Measurements from ENCODE around the gene SLC6A8.
"Not testable (repeated sequence)": the region's sequence is repeated elsewhere in the genome, so short reads cannot be mapped to it uniquely, and the experiment has no call there.

Gene SLC6A8

DNA sequence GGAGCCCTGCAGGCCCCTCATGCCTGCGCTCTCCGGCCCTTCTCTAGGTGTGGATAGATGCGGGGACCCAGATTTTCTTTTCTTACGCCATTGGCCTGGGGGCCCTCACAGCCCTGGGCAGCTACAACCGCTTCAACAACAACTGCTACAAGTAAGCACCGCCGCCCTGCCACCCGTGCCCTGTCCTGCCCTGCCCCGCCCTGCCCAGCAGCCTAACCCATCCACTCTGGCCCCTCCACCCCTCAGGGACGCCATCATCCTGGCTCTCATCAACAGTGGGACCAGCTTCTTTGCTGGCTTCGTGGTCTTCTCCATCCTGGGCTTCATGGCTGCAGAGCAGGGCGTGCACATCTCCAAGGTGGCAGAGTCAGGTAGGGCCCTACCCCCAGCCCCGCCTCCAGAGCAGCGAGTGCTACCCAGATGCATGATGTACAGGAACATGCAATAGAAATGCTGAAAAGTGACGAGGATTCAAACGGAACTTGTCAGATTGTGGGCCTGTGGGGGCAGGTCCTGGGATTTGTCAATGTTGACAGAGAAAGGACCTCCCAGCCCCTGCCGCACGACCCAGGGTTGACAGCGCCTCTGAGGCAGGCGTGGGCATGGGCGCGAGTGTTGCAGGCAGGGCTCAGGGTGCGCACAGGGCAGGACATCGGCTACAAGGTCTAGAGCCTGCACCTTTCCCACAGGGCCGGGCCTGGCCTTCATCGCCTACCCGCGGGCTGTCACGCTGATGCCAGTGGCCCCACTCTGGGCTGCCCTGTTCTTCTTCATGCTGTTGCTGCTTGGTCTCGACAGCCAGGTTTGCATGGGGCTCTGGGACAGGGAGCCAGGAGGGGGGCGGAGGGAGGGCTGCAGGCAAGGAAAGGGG lies 5.7 kb downstream of the SLC6A8 start:
- no peak for DNase-seq (ENCODE audit: low spot score)

GRCh38 chrX:153694256-153694655 lies 6.5 kb downstream of the SLC6A8 start:
- DNase-seq (ENCODE audit: low spot score) = not testable (repeated sequence)

DNA sequence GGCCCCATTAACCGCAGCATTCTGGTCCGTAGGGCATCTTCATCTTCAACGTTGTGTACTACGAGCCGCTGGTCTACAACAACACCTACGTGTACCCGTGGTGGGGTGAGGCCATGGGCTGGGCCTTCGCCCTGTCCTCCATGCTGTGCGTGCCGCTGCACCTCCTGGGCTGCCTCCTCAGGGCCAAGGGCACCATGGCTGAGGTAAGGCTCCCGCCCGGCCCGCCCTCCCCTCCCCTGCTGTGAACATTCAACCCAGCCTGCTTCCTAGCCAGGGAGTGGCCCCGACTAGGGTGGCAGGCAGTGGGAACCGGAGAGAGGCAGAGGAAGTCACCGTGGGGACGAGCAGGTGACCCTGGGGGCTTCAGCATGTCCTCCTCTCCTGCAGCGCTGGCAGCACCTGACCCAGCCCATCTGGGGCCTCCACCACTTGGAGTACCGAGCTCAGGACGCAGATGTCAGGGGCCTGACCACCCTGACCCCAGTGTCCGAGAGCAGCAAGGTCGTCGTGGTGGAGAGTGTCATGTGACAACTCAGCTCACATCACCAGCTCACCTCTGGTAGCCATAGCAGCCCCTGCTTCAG lies 7.1 kb downstream of the SLC6A8 start:
- no peak for DNase-seq (ENCODE audit: low spot score)

GRCh38 chrX:153696100-153696499 lies 8.4 kb downstream of the SLC6A8 start:
- DNase-seq (ENCODE audit: low spot score) = no peak

- not testable (repeated sequence) for DNase-seq (ENCODE audit: low spot score)
Measured at GRCh38 chrX:153696538-153696937, 8.8 kb downstream of the SLC6A8 start.

DNA sequence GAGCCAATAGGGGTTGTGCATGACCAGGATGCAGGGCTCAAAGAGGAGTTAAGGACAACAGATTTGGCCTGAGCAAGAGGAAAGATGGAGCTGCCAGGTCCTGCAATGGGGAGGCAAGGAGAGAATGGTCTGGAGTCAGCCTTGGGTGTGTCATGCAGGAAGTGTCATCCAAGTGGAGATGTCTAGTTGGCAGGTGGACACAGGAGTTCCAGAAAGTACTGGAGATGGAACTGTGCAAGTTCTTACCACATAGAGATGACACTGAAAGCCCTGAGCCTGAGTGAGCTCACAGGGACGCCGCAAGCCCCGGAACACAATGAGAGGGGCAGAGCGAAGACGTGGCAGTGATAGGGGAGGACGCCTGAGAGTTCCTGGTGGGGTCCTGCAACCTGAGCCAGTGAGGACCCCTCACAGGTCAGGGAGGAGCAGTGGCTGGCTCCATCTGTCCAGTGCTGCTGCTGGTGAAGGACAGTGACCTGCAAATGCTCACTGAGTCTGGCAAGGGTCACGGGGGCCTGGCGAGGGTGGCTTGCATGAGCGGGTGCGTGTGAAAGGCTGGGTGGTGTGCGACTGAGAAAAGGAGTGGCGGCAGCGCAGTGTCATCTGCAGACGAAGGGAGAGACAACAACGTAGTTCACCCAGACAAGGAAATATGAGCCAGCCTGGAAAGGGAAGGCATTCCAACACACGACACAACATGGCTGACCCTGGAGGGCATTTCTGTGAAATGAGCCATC lies 9.4 kb downstream of the SLC6A8 start:
- not testable (repeated sequence) for DNase-seq (ENCODE audit: low spot score)

GRCh38 chrX:153697924-153698865 lies 10.5 kb downstream of the SLC6A8 start:
- no peak for DNase-seq (ENCODE audit: low spot score)

- DNase-seq (ENCODE audit: low spot score) = not testable (repeated sequence)
Measured at GRCh38 chrX:153699210-153699783, 11.6 kb downstream of the SLC6A8 start.

DNA sequence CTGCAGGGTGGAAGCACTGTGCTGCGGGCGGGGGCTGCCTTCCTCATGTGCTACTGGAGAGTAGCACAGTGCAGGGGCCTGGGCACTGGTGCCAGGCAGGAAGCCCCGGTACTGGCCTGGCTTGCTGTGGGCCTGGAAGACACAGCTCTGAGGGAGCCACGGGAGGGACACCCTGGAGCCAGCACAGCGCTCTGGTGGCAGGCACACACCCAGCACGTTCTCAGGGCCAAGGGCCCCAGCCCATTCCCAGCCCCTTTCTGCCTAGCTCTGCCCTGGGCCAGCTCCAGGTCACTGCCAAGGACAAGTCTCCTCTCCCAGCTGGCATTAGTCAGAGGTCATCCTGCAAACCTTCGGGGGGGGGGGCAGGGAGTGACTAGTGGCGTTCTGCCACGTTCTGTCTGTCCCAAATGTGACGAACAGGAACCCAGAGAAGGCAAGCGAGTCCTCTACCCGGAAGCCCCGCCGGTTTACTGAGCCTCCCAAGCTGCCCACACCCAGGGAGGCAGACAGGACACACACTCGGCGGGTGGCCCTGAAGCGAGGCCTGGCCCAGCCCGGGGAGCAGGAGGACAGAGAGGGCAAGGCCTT lies 12.2 kb downstream of the SLC6A8 start:
- not testable (repeated sequence) for DNase-seq (ENCODE audit: low spot score)

- DNase-seq (ENCODE audit: low spot score) = no peak
Measured at GRCh38 chrX:153700376-153700945, 12.7 kb downstream of the SLC6A8 start.

DNA sequence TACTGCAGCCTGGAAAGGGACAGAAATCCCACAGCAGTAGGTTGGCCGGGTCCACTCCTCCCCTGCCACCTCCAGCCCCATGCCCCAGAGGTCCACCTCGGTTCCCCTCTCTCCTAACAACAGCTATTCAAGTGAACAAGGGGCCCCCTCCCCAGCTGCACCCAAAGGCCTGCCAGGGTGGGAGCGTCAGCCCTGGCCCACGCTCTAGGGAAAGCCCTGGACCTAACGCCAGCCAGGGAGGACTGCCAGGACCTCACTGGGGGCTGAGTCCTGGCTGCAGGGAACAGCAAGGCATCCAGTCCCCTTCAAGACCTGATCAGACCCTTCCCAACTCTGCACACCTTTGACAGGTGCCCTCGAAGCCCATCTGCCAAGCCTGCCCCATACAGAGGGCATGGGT lies 13.2 kb downstream of the SLC6A8 start:
- no peak for DNase-seq (ENCODE audit: low spot score)

- DNase-seq (ENCODE audit: low spot score) = no peak
Measured at GRCh38 chrX:153701706-153702105, 14.0 kb downstream of the SLC6A8 start.

DNA sequence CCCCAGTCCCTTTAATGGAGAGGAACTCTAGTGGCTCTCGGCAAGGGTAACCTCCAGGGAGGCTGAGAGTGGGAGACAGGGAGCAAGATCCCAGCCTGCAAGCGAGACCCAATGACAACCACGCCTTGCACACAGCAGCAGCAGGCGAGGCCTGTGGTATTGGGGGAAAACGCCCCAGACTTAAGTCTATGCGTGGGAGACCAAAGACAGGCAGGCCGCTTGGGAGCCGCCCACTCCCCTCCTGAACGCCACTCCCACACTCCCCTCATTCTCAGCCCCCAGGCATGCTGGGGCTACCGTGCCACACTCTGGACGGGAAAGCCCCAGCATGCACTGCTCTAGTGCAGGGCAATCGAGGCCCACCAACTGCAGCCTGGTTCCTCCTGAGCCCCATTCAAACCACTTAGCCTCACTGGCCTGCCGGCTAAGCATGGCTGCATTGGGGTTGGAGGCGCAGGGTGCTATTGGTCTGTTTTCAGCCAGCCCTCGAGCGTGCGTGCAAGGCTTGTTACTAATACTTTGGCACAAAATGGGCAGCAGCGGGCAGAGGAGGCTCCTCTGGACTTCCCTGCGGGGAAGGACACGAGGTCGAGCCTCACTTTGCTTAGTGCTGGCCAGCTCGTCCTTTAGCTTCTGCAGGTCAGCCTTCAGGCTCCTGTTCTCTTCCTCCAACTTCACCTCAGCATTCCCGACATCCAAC lies 14.8 kb downstream of the SLC6A8 start:
- DNase-seq (ENCODE audit: low spot score) = no peak

DNA sequence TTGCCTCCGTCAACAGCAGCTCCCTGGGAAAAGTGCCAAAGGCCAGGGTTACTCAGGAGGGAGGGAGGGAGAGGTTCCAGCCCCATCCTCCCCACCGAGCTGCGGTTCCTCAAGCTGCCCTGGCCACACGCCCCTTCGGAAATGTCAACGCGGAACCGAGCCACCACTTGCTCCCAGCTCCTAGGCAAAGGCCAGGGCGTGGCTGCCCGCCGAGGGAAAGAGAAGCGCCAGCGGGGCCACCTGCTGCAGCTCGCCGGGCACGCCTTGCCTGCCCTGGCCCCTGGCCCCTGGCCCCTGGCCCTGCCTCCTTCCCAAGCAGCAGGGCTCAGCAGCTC lies 15.3 kb downstream of the SLC6A8 start:
- DNase-seq (ENCODE audit: low spot score) = no peak

DNA sequence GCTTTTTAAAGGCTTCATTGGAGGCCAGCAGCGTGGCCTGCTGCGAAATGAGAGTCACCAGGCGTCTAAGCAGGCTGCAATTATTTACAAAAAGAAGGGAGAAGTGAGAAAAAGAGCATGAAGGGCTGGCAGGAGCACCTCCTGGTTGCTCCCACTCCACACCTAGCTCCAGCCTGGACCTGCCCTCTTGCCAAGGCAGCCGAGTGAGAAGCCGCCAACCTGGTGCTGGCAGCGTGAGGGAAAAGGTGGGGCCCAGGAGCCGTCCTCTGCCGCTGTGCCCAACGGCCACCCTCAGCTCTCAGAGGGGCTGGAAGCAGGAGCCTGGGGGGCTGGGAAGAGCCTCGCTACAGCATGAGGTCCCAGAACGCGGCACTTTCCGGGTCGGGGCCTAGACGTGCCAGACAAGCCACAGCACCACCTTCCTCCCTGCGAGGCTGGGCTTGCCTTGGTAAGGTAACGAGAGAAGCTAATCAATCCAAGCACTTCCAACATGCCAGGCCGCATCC lies 16.3 kb downstream of the SLC6A8 start:
- no peak for DNase-seq (ENCODE audit: low spot score)

DNA sequence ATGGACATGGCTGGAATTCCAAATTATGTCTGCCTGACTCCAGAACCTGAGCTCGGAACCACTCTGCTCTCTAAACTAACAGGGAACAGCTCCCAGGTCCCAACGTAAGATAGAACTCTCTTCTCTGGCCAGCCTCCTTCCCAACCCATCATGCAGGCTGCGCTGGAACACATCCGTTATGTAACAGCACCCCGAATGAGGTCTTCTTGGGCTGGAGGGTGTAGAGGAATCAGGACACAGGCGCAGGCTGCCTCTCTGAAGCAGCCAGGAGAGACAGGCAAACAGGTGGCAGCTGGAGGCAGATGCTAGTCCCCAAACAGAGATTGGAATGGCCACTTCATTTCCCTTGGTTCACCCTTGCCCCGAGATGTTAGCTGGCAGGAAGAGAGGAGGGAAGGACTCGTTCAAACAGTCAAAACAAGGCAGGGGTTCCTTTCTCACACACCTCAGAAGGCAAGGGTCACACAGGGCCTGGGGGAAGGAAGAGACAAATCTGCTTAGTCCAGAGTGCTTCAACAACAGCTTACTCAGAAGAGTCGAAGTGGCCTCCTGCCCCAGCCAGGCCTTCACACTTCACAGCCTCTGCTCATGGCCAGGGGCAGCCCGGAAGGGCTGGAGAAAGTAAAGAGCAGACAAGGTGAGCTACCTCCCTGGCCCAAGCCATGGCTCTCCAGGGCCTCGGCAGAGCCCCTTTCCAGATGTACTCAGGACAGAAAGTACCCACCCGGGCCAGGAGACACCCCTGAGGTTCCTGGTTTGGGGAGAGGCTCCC lies 17.1 kb downstream of the SLC6A8 start:
- DNase-seq (ENCODE audit: low spot score) = not testable (repeated sequence)

DNA sequence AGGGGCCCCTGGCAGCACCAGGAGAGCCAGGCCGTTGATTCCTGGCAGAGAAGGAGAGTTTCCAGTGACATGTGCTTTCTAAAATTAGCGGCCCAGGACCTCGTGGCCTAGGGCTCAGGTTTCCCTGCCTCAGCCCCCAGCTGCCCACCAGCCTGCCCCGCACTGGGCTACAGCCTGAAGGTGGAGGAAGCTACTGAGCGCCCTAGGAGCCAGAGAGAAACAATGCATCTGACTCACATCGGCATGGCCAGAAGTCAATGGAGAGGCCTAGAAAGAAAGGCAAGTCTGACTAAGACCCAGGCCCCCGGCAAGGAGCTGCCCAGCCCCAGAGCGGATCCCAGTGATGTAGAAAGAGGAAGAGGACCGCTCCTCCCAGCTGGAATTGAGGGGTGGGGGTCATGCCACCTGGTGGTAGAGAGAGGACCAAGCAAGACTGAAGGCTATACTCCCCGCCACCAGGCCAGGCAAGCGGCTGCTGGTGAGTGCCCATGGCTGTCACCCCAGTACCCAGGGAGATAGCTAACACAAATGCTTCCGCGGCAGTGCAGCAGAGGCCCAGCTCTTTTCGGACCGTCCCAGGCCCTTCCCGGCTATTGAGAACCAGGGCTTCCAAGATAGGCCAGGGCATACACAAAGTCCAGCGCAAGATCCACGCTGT lies 17.8 kb downstream of the SLC6A8 start:
- DNase-seq (ENCODE audit: low spot score) = not testable (repeated sequence)

GRCh38 chrX:153706799-153707198 lies 19.1 kb downstream of the SLC6A8 start:
- no peak for DNase-seq (ENCODE audit: low spot score)

- no peak for DNase-seq (ENCODE audit: low spot score)
Measured at GRCh38 chrX:153707406-153707805, 19.7 kb downstream of the SLC6A8 start.
